ENCODE measurements around the gene RPL9.
"Not testable (repeated sequence)": the region's sequence is repeated elsewhere in the genome, so short reads cannot be mapped to it uniquely, and the experiment has no call there.

Gene RPL9

GRCh38 chr4:39458505-39459300 is at the start of gene RPL9, which contains the start of gene LIAS:
TSS of gene RPL9 (minus strand) at chr4:39458922. CDS start at chr4:39458439, 483 bp downstream.
TSS of gene LIAS (plus strand) at chr4:39459056. CDS start at chr4:39459118, 62 bp downstream.
- DNase-seq (ENCODE audit: low spot score), result peak; percentile 97

GRCh38 chr4:39505581-39505980 is 46.9 kb upstream of the RPL9 start:
- no peak for DNase-seq (ENCODE audit: low spot score)

GRCh38 chr4:39504538-39504937 is 45.8 kb upstream of the RPL9 start:
- no peak for DNase-seq (ENCODE audit: low spot score)

- DNase-seq (ENCODE audit: low spot score), result not testable (repeated sequence)
These were observed 43.9 kb upstream of the RPL9 start for GRCh38 chr4:39502664-39503035.

GRCh38 chr4:39502019-39502663 is 43.4 kb upstream of the RPL9 start:
- no peak for DNase-seq (ENCODE audit: low spot score)

- no peak for DNase-seq (ENCODE audit: low spot score)
These were observed 40.0 kb upstream of the RPL9 start for GRCh38 chr4:39498727-39499020.

- no peak for DNase-seq (ENCODE audit: low spot score)
These were observed 39.4 kb upstream of the RPL9 start for GRCh38 chr4:39497909-39498726.

GRCh38 chr4:39495446-39496213 is 36.9 kb upstream of the RPL9 start:
- no peak for DNase-seq (ENCODE audit: low spot score)

- no peak for DNase-seq (ENCODE audit: low spot score)
These were observed 35.6 kb upstream of the RPL9 start for GRCh38 chr4:39494354-39494753.

- DNase-seq (ENCODE audit: low spot score), result no peak
These were observed 31.6 kb upstream of the RPL9 start for GRCh38 chr4:39490322-39490721.

GRCh38 chr4:39486221-39486804 is 27.6 kb upstream of the RPL9 start:
- no peak for DNase-seq (ENCODE audit: low spot score)

- DNase-seq (ENCODE audit: low spot score), result no peak
These were observed 26.0 kb upstream of the RPL9 start for GRCh38 chr4:39484582-39485272.

- no peak for DNase-seq (ENCODE audit: low spot score)
These were observed 22.4 kb upstream of the RPL9 start for GRCh38 chr4:39480902-39481695.

- no peak for DNase-seq (ENCODE audit: low spot score)
These were observed 21.5 kb upstream of the RPL9 start for GRCh38 chr4:39480251-39480650.

GRCh38 chr4:39476187-39476895 is 17.6 kb upstream of the RPL9 start:
- no peak for DNase-seq (ENCODE audit: low spot score)

GRCh38 chr4:39472396-39472795 is 13.7 kb upstream of the RPL9 start:
- DNase-seq (ENCODE audit: low spot score), result no peak

- DNase-seq (ENCODE audit: low spot score), result no peak
These were observed 11.7 kb upstream of the RPL9 start for GRCh38 chr4:39470402-39470801.

- DNase-seq (ENCODE audit: low spot score), result peak; percentile 51
These were observed 10.8 kb upstream of the RPL9 start for GRCh38 chr4:39469429-39470077.

GRCh38 chr4:39467464-39467863 is 8.7 kb upstream of the RPL9 start:
- no peak for DNase-seq (ENCODE audit: low spot score)

All from ecto neural progenitor cell (in vitro differentiated cells).